Measurements from ENCODE around the gene SLC12A4. TPM values are rescaled to one million over a fixed set of nuclear protein-coding genes. Genes with fewer than 3 reads are reported as not detected.

The SLC12A4 gene
- total and polyA plus RNA-seq, 2 experiments from 2014 or later, result 19.9 to 53.0 TPM

- TF ChIP-seq JUNB (IDR thresholded peaks at IDR 0.05; ENCODE audit: unreplicated experiment), result no peak
- TF ChIP-seq ZNF331 (CRISPR knock-in tag; IDR thresholded peaks at IDR 0.05; ENCODE audit: low read depth), result no peak
Observed at GRCh38 chr16:67935402-67936123, 32.9 kb downstream of the SLC12A4 start (continued).

- DNase-seq (ENCODE audit: low spot score) (peak; percentile 33), ATAC-seq (peak; percentile 7)
- Histone ChIP-seq H3K4me1 (ENCODE audit: insufficient read depth) (peaks cover 10% of the 10 kb centered on the region; the same call in 1 of the 2 replicates), H3F3A (replicated peaks; ENCODE audit: low read depth) (peaks cover 7% of the 10 kb centered on the region; the same call in 1 of the 2 replicates), H3K27ac (ENCODE audit: low read depth) (no peak overlapping the region), H3K9me2 (ENCODE audit: insufficient read depth) (no peaks in the 10 kb centered on the region), H2AFZ (peak overlapping the region; percentile 91), H3K4me2 (peak overlapping the region; percentile 99), H3K4me3 (peak overlapping the region; percentile 98), H3K36me3 (ENCODE audit: insufficient read depth) (no peaks in the 10 kb centered on the region), H3K27me3 (ENCODE audit: insufficient read depth) (no peaks in the 10 kb centered on the region), H4K20me1 (replicated peaks; ENCODE audit: insufficient read depth) (peaks cover 3% of the 10 kb centered on the region), H3K79me2 (replicated peaks; ENCODE audit: insufficient read depth) (peaks cover 5% of the 10 kb centered on the region; the same call in 1 of the 2 replicates)
- Mint-ChIP-seq H3K27ac (peak overlapping the region; percentile 84), H3K36me3 (ENCODE audit: low read depth) (peaks cover 20% of the 10 kb centered on the region; the same call in 2 of the 3 replicates), H3K27me3 (ENCODE audit: insufficient read depth, low read depth, poor library complexity) (peaks cover 41% of the 10 kb centered on the region), H3K4me3 (peak overlapping the region; percentile 100), H3K9me3 (0 out of 3 replicates have a peak, but pooled peaks cover 3% of the 10 kb centered on the region), H3K4me1 (peaks cover 21% of the 10 kb centered on the region)
- no peak for TF ChIP-seq NANOG (IDR thresholded peaks at IDR 0.05; ENCODE audit: borderline replicate concordance)
- TF ChIP-seq CREB1 (CRISPR knock-in tag; IDR thresholded peaks at IDR 0.05; ENCODE audit: low read depth), result no peak
- no peak for TF ChIP-seq CTCF (conservative IDR thresholded peaks at IDR 0.05; ENCODE audit: low read depth in 2 of 2)
- TF ChIP-seq, protein P1, sequence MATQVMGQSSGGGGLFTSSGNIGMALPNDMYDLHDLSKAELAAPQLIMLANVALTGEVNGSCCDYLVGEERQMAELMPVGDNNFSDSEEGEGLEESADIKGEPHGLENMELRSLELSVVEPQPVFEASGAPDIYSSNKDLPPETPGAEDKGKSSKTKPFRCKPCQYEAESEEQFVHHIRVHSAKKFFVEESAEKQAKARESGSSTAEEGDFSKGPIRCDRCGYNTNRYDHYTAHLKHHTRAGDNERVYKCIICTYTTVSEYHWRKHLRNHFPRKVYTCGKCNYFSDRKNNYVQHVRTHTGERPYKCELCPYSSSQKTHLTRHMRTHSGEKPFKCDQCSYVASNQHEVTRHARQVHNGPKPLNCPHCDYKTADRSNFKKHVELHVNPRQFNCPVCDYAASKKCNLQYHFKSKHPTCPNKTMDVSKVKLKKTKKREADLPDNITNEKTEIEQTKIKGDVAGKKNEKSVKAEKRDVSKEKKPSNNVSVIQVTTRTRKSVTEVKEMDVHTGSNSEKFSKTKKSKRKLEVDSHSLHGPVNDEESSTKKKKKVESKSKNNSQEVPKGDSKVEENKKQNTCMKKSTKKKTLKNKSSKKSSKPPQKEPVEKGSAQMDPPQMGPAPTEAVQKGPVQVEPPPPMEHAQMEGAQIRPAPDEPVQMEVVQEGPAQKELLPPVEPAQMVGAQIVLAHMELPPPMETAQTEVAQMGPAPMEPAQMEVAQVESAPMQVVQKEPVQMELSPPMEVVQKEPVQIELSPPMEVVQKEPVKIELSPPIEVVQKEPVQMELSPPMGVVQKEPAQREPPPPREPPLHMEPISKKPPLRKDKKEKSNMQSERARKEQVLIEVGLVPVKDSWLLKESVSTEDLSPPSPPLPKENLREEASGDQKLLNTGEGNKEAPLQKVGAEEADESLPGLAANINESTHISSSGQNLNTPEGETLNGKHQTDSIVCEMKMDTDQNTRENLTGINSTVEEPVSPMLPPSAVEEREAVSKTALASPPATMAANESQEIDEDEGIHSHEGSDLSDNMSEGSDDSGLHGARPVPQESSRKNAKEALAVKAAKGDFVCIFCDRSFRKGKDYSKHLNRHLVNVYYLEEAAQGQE (IDR thresholded peaks at IDR 0.05; ENCODE audit: unreplicated experiment), result no peak
- no peak for TF ChIP-seq STAT1 (IDR thresholded peaks at IDR 0.05; ENCODE audit: unreplicated experiment)
- TF ChIP-seq EZH2phosphoT487 (IDR thresholded peaks at IDR 0.05; ENCODE audit: unreplicated experiment), result no peak
- no peak for TF ChIP-seq JUNB (IDR thresholded peaks at IDR 0.05; ENCODE audit: unreplicated experiment)
- no peak for TF ChIP-seq ZNF114 (CRISPR knock-in tag; IDR thresholded peaks at IDR 0.05)
- no peak for TF ChIP-seq ZNF331 (CRISPR knock-in tag; IDR thresholded peaks at IDR 0.05; ENCODE audit: low read depth)
- TF ChIP-seq EZH2 (IDR thresholded peaks at IDR 0.05; ENCODE audit: low read depth, unreplicated experiment), result no peak
- TF ChIP-seq, protein P2, sequence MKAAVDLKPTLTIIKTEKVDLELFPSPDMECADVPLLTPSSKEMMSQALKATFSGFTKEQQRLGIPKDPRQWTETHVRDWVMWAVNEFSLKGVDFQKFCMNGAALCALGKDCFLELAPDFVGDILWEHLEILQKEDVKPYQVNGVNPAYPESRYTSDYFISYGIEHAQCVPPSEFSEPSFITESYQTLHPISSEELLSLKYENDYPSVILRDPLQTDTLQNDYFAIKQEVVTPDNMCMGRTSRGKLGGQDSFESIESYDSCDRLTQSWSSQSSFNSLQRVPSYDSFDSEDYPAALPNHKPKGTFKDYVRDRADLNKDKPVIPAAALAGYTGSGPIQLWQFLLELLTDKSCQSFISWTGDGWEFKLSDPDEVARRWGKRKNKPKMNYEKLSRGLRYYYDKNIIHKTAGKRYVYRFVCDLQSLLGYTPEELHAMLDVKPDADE (IDR thresholded peaks at IDR 0.05), result no peak
- no peak for TF ChIP-seq POLR2AphosphoS5 (IDR thresholded peaks at IDR 0.05; ENCODE audit: low read depth)
Observed at GRCh38 chr16:67935101-67935401, 33.4 kb downstream of the SLC12A4 start.
